ENCODE results near the gene RHEB. TPM values are rescaled to one million over a fixed set of nuclear protein-coding genes. Genes with fewer than 3 reads are reported as not detected.
A peak's percentile ranks its signal among the peaks of the same experiment; 100 is the strongest.

The RHEB gene
- total RNA-seq, 1 donor from 2014 or later = 143 TPM

DNA sequence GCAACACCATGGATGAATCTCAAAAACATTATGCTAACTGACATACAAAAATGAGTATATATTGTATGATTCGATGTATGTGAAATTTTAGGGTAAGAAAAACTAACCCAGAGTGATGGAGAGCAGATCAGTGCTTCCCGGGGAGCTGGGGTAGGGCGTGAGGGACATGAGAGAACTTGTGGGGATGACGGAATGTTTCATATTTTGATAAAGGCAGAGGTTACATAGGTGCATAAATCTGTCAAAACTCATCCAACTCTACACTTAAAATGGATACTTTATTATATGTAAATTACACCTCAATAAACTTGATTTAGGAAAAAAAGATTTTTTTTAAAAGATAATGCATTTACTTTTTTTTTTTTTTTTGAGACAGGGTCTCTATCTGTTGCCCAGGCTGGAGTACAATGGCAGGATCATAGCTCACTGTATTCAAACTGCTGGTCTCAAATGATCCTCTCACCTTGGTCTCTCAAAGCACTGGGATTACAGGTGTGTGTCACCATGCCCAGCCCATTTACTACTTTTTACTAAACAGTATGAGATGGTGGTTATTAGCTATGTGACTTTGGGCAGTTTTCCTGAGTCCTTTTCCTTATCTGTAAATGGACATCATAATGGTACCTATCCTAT lies 13.7 kb downstream of the RHEB start:
- no peak for DNase-seq (ENCODE audit: low read depth)
- H3K4me3 Mint-ChIP-seq (ENCODE audit: unreplicated experiment) = no peak overlapping the region
- no peak for TF ChIP-seq CTCF (IDR thresholded peaks at IDR 0.05; ENCODE audit: insufficient read depth, low read depth, low read length)
- TF ChIP-seq EZH2 (IDR thresholded peaks at IDR 0.05; ENCODE audit: insufficient read depth, low read length) = no peak
- peaks cover 2% of the 10 kb centered on the region for H3K9me3 Mint-ChIP-seq (ENCODE audit: unreplicated experiment)
- Histone ChIP-seq H3K27me3 (ENCODE audit: insufficient read depth, low read length) (no peaks in the 10 kb centered on the region), H3K4me2 (ENCODE audit: low read length) (no peak overlapping the region), H3K36me3 (ENCODE audit: insufficient read depth, low read length) (no peaks in the 10 kb centered on the region), H2AFZ (ENCODE audit: low read depth, low read length) (no peak overlapping the region), H3K9me3 (ENCODE audit: insufficient read depth, low read depth, low read length) (no peaks in the 10 kb centered on the region), H3K27ac (ENCODE audit: low read depth, low read length) (no peak overlapping the region), H4K20me1 (ENCODE audit: insufficient read depth, low read length) (peaks cover 98% of the 10 kb centered on the region), H3K79me2 (ENCODE audit: insufficient read depth, low read length) (peaks cover 100% of the 10 kb centered on the region), H3K9ac (ENCODE audit: low read length) (no peak overlapping the region), H3K4me1 (ENCODE audit: insufficient read depth, low read length) (peaks cover 9% of the 10 kb centered on the region), H3K4me3 (ENCODE audit: insufficient read depth, low read depth, low read length) (no peak overlapping the region)
- H3K27ac Mint-ChIP-seq (ENCODE audit: unreplicated experiment) = no peak overlapping the region
- H3K36me3 Mint-ChIP-seq (ENCODE audit: low read depth, unreplicated experiment) = peaks cover 5% of the 10 kb centered on the region
- peaks cover 41% of the 10 kb centered on the region for H3K4me1 Mint-ChIP-seq (ENCODE audit: low read depth, unreplicated experiment)
- no peaks in the 10 kb centered on the region for H3K27me3 Mint-ChIP-seq (ENCODE audit: low read depth, unreplicated experiment)
- no peak for FAIRE-seq

DNA sequence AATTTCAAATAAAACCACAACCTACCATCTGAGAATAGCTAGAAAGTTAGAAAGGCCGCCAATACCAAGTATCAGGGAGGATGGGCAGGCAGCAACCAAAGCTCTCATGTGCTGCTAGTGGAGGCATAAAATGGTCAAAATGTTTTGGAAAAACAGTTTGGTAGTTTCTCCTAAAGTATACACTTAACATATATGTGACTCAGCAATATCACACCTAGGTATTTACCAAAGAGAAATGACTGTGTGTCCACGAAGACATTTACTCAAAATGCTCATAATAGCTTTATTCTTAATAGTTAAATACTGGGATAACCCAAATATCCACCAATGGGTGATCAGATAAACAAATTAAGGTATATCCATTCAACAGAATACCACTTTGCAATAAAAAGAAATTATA lies 14.3 kb downstream of the RHEB start:
- H3K4me1 ChIP-seq (ENCODE audit: insufficient read depth, low read length) = peaks cover 9% of the 10 kb centered on the region
- H3K36me3 ChIP-seq (ENCODE audit: insufficient read depth, low read length) = no peaks in the 10 kb centered on the region
- Mint-ChIP-seq H3K9me3 (ENCODE audit: unreplicated experiment) (peaks cover 2% of the 10 kb centered on the region), H3K27ac (ENCODE audit: unreplicated experiment) (no peak overlapping the region), H3K36me3 (ENCODE audit: low read depth, unreplicated experiment) (peaks cover 5% of the 10 kb centered on the region), H3K27me3 (ENCODE audit: low read depth, unreplicated experiment) (no peaks in the 10 kb centered on the region), H3K4me1 (ENCODE audit: low read depth, unreplicated experiment) (peaks cover 41% of the 10 kb centered on the region), H3K4me3 (ENCODE audit: unreplicated experiment) (no peak overlapping the region)
- H3K9me3 ChIP-seq (ENCODE audit: insufficient read depth, low read depth, low read length) = no peaks in the 10 kb centered on the region
- peaks cover 98% of the 10 kb centered on the region for H4K20me1 ChIP-seq (ENCODE audit: insufficient read depth, low read length)
- no peak overlapping the region for H3K4me3 ChIP-seq (ENCODE audit: insufficient read depth, low read depth, low read length)
- no peak overlapping the region for H3K27ac ChIP-seq (ENCODE audit: low read depth, low read length)
- H3K79me2 ChIP-seq (ENCODE audit: insufficient read depth, low read length) = peaks cover 100% of the 10 kb centered on the region
- no peak for DNase-seq (ENCODE audit: low read depth)
- H3K27me3 ChIP-seq (ENCODE audit: insufficient read depth, low read length) = no peaks in the 10 kb centered on the region
- no peak for FAIRE-seq
- H3K4me2 ChIP-seq (ENCODE audit: low read length) = no peak overlapping the region
- H2AFZ ChIP-seq (ENCODE audit: low read depth, low read length) = no peak overlapping the region
- TF ChIP-seq EZH2 (IDR thresholded peaks at IDR 0.05; ENCODE audit: insufficient read depth, low read length) (no peak), CTCF (IDR thresholded peaks at IDR 0.05; ENCODE audit: insufficient read depth, low read depth, low read length) (no peak)
- no peak overlapping the region for H3K9ac ChIP-seq (ENCODE audit: low read length)

GRCh38 chr7:151504715-151505326 lies 14.9 kb downstream of the RHEB start:
- H3K79me2 ChIP-seq (ENCODE audit: insufficient read depth, low read length) = peaks cover 100% of the 10 kb centered on the region
- no peak overlapping the region for H3K27ac ChIP-seq (ENCODE audit: low read depth, low read length)
- H3K4me2 ChIP-seq (ENCODE audit: low read length) = no peak overlapping the region
- no peaks in the 10 kb centered on the region for H3K27me3 Mint-ChIP-seq (ENCODE audit: low read depth, unreplicated experiment)
- peak overlapping the region; percentile 34 for H3K27ac Mint-ChIP-seq (ENCODE audit: unreplicated experiment)
- no peak overlapping the region for H3K4me3 Mint-ChIP-seq (ENCODE audit: unreplicated experiment)
- DNase-seq (ENCODE audit: low read depth) = no peak
- H3K27me3 ChIP-seq (ENCODE audit: insufficient read depth, low read length) = no peaks in the 10 kb centered on the region
- peaks cover 98% of the 10 kb centered on the region for H4K20me1 ChIP-seq (ENCODE audit: insufficient read depth, low read length)
- H3K9me3 ChIP-seq (ENCODE audit: insufficient read depth, low read depth, low read length) = no peaks in the 10 kb centered on the region
- H3K36me3 ChIP-seq (ENCODE audit: insufficient read depth, low read length) = no peaks in the 10 kb centered on the region
- H2AFZ ChIP-seq (ENCODE audit: low read depth, low read length) = no peak overlapping the region
- peaks cover 6% of the 10 kb centered on the region for H3K4me1 ChIP-seq (ENCODE audit: insufficient read depth, low read length)
- peaks cover 37% of the 10 kb centered on the region for H3K4me1 Mint-ChIP-seq (ENCODE audit: low read depth, unreplicated experiment)
- no peak for FAIRE-seq
- peaks cover 5% of the 10 kb centered on the region for H3K36me3 Mint-ChIP-seq (ENCODE audit: low read depth, unreplicated experiment)
- H3K9me3 Mint-ChIP-seq (ENCODE audit: unreplicated experiment) = no peaks in the 10 kb centered on the region
- H3K4me3 ChIP-seq (ENCODE audit: insufficient read depth, low read depth, low read length) = no peak overlapping the region
- no peak for TF ChIP-seq CTCF (IDR thresholded peaks at IDR 0.05; ENCODE audit: insufficient read depth, low read depth, low read length)
- no peak for TF ChIP-seq EZH2 (IDR thresholded peaks at IDR 0.05; ENCODE audit: insufficient read depth, low read length)
- no peak overlapping the region for H3K9ac ChIP-seq (ENCODE audit: low read length)

Data from astrocyte (in vitro differentiated cells and primary cell).